Measurements from ENCODE around the gene AP2A1.

GRCh38 chr19:49772850-49773432 lies 6.1 kb downstream of the AP2A1 start:
- no peak for TF ChIP-seq EP300 (IDR thresholded peaks at IDR 0.05)
- no peak for TF ChIP-seq CTCF (IDR thresholded peaks at IDR 0.05)
- TF ChIP-seq POLR2AphosphoS5 (IDR thresholded peaks at IDR 0.05): no peak

Data from gastroesophageal sphincter (tissue), 3 donors.